GM18517 (cell line): Measurements from ENCODE around the gene A4GNT.
"Not testable (repeated sequence)": the region's sequence is repeated elsewhere in the genome, so short reads cannot be mapped to it uniquely, and the experiment has no call there.

Source experiments
- ATAC-seq: cut with Tn5 transposase; IDR thresholded peaks from one replicate; pipeline ENCODE4 v1.9.1; 2021; ENCODE audit warnings: mild to moderate bottlenecking, moderate library complexity; ENCODE audit not compliant: unreplicated experiment

A4GNT gene

DNA sequence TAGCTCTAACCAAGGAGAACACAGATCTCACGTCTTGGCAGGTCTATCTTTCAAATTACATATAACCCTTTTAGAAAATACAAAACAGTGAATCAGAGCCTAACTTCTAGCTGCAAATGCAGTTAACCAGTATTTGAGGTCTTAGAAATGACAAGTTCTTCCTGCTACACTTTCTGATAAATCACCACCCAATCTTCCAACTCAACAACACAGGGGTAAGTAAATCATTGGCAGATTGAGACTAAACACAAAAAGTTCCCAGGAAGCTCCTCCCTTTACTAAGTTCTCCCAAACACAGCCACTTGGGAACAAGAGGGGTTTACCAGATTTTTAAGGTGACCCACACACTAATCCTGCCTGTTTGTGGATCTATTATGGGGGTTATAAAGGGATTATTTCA lies at the start of gene A4GNT:
TSS of gene A4GNT (minus strand) at position 152 of the 400 bp plus-strand sequence. CDS start 1,134 bp downstream, outside the sequence.
- no peak for ATAC-seq

DNA sequence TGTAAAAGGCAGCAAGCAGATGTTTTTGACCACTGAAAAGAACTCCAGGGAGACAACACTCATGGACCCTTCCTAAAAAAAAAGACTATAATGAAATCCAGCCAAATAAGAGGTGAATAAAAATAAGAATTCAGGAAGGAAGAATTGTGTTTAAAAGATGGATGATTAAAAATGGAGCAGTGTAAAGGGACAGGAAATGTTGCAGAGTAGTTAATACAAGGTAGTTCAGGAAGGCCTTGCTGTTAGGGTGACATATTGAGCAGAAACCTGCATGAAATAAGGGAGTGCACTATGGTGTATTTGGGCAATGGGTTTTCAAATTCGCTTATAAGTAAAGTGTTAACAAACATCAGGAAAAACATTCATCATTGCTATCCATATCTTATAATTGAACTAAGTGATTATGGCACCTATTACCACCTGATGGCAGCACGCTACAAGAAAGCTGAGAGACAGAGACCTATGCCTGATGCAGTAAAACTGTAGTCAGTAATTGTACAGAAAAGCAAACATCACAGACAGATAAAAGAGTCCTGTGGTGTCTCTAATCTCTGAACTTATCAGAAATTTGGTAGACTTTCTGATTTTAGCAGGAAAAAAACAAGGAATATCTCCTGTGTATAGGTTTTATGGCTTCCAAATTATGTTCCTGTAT lies 48.3 kb upstream of the A4GNT start:
- ATAC-seq: peak; percentile 85

DNA sequence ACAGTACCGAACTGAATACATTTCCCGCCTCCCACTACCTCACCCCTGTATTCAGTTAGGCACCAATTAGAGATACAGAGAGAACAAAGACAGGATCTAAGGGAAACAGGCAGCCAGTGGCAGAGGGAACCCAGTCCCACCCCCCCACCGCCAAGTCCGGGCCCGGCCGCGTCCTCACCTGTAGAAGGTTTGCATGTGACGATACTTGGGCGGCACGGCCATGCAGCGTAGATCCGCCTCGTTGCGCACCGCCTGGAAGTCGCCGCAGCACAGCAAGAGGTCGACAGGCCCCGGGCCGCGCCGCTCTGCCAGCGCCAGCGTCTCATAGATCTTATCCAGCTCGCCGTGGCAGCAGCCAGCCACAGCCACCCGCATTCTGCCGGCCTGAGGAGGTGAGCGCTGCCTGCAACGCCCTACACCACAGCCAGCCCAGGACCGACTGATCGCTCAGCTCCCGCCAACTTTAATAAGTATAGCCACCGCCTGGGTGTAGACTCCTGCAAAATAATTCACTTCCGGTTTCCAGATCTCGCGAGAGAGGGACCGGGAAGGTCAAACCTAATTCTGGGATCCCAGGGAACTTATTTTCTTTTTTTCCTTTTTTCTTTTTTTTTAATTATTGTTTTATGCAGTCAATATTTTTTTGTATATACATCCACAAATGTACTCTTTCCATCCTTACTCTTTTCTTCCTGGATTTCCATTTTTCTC lies 42.4 kb upstream of the A4GNT start, which contains the start of gene DBR1:
TSS of gene DBR1 (minus strand) at position 501 of the 711 bp plus-strand sequence. CDS start at position 375, 126 bp downstream.
- ATAC-seq: peak; percentile 89

DNA sequence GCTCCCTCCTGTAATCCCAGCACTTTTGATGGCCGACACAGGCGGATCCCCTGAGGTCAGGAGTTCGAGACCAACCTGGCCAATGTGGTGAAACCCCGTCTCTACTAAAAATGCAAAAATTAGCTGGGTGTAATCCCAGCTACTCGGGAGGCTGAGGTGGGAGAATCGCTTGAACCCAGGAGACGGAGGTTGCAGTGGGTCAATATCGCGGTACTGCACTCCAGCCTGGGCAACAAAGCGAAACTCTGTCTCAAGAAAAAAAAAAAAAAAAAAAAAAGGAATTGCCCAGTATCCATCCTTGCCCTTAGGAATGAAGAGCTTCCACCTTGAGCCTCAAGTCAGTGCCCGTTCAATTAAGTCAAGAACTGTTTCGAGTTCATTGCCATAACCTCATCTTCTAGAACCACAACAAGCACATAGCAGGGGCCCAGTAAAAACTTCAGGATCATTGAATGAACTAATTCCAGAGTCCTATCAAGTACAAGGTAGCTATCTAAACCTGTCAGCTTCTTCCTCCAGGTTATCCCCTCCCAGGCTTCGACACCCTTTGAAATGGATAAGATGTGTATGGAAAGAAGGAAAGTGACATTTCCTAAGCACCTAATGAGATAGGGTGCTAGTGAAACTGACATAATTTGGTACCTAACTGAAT lies 41.7 kb upstream of the A4GNT start:
- ATAC-seq: no peak

- no peak for ATAC-seq
Observed at GRCh38 chr3:138172625-138173024, 40.4 kb upstream of the A4GNT start.

DNA sequence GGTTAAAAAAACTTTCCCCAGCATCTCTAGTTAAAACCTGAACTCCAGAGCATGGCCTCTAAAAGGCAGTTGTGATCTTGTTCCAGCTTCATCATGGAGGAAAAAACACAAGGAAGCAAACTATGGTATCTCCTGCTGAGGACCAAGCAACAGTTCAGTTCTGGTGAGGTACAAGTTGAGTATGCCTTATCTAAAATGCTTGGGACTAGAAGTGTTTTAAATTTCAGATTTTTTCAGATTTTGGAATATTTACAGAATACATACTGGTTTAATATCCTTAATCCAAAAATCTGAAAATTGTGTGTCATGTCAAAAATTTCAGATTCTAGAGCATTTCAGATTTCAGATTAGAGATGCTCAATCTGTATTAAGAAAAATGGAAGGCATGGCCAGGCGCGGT lies 32.9 kb upstream of the A4GNT start:
- ATAC-seq: no peak

DNA sequence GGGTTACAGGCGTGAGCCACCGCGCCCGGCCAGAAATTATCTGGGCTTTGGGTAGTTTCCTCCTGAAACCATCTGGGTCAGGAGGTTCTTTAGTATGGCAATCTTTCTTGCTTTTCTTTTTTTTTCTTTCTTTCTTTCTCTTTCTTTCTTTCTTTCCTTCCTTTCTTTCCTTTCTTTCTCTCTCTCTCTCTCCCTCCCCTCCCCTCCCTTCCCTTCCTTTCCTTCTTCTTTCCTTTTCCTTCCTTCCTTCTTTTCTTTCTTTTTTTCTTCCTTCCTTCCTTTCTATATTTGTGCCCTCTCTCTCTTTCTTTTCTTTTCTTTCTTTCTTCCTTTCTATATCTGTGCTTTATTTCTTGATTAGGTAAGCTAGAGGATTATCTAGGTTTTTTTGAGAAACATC lies 25.6 kb upstream of the A4GNT start:
- no peak for ATAC-seq

- ATAC-seq: no peak
Observed at GRCh38 chr3:138154534-138154933, 22.3 kb upstream of the A4GNT start.

- ATAC-seq: no peak
Observed at GRCh38 chr3:138148503-138148902, 16.3 kb upstream of the A4GNT start.

GRCh38 chr3:138142181-138142580 lies 10.0 kb upstream of the A4GNT start:
- ATAC-seq: not testable (repeated sequence)

- ATAC-seq: no peak
Observed at GRCh38 chr3:138140940-138141339, 8.8 kb upstream of the A4GNT start.

DNA sequence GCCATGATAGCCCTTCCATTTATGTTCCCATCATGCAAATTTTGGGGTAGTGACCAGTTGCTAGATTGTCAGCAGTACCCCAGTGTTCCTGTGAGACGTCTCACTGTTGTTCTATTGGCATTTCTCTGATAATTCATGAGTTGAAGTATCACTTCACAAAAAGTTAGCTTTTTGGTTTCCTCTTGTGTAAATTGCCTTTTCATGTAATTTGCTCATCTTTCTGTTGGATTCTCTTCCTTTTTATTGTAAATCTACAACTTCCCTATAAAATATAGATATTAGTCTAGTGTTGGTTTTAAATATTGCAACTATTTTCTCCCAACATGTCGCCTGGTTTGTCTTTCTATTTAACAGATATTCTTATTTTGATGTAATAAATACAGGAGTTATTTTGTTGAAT lies 7.5 kb upstream of the A4GNT start:
- ATAC-seq: no peak

DNA sequence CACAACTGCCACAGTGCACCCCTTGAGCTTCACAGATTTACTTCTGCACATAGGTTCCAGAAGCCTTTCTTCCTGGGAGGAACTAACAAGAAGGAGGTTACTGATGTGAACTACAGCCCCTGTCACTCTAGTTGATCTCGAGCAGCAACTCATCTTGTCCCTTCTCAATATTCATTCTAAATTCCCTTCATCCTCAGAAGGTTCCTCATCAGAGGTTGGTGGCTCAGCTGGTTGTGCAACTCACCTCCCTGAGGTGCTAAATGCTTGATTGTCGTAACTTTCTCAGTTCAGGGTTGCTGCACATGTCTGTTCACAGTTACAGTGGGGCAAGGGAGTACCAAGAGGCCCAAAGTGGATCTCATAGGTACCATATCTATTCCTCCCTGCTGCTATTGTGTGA lies 5.7 kb upstream of the A4GNT start:
- ATAC-seq: no peak

GRCh38 chr3:138136201-138136600 lies 4.0 kb upstream of the A4GNT start:
- no peak for ATAC-seq

GRCh38 chr3:138135833-138136194 lies 3.6 kb upstream of the A4GNT start:
- ATAC-seq: no peak

DNA sequence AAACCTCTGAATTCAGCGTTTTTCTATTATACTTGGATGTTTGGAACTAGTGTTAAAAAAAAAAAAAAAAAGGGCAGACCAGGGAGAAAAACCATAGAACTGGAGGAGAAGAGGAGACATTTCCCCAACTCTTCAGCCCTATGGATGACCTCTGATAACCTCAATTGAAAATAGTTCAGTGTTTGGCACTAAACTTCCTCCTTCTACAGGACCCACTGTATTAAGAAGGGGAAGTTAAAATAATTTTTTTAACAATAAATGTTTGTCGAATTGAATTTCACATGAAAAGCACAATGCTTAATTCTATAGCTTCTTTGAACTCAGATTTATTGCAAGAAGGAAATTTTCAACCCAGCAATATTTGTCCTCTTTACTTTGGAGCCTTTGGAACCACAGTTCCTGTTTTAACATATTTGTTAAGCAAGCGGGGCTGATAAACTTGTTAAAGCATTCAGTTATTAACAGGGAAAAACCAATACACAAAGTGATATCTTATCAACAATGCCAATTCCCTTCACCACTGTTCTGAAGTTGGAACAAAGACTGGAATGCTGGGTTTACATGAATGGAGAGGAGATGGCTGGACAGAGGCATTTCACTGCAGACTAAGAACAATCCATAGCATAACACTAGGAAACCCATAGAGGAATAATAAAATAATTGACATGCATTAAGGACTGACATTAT lies 3.1 kb upstream of the A4GNT start:
- no peak for ATAC-seq

DNA sequence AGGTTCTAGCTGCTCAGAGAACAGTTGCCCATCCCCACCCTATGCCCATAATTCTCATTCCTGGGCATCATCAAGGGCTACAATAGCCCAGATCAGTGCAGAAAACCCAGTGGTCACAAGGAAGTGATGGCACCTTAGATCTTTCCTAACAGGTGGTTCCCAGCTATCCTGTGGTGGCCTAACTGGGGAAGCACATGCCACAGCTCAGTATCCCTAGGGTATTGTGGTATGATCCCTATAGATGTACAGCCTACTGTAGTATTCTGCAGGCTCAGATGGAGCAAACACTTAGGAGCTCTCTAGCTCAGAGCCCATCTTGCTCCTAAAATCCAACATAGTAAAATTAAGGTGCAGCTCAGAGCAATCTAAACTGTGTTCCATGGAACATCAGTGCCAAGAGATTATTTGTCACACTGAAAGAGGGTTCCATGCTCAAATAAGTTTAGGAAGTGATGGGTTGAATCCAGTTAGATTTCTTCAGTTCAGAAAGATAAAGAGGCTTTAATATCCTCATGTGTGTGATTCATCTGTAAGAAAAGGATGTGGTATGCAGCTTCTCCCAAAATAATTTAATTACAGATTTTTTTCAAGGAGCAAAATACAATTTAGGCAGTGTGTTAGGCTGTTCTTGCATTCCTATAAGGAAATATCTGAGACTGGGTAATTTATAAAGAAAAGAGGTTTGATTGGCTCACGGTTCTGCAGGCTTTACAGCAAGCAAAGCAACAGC lies 4.4 kb downstream of the A4GNT start:
- ATAC-seq: no peak

DNA sequence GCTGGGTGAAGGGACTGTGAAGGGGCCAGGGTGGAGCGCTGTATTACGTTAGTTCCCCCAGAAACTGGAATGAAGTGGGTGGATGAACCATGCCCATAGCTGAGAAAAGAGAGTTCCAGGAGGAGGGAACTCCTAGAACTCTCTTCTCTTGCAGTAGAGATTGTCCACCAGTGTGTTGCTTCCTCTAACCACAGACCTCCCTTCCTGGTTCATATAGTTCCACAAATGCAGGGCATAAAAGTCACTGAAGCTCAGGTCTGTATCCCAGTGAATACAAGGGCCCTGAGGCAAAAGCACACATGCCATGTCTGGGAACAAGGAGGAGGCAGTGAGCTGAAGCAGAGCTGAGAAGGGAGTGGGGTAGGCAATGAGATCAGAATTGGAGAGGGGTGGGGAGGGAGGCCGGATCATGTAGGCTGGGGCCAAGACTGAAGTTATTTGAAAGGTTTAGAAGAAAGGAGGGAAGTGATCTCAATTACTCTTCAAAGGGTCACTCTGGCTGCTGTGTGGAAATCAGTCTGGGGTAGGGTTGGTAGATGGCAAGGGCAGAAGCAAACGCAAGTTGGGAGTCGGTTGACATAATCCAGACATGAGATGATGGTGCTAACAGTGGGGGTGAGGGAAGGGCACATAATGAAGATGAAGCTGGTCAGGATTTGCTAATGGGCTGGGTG lies 6.5 kb downstream of the A4GNT start:
- ATAC-seq: no peak

- ATAC-seq: no peak
Observed at GRCh38 chr3:138124706-138125355, 7.4 kb downstream of the A4GNT start.

DNA sequence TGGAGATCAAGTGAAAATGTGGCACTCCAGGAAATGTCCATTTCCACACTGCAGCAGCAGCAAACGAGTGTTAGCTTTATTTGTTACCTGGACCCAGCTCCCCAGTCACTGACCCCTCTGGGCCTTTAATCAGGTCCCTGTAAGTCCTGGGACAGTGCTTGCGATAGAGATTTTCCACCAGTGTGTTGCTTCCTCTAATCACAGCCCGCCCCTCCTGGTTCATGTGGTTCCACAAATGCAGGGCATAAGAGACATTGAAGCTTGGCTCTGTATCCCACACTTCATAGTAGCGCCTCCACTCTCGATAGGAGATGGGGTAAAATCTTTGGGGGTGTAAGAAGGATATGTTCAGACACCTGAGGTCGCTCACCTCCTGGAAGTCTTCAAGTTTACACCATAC lies 8.0 kb downstream of the A4GNT start:
- no peak for ATAC-seq
